ENCODE measurements around the gene SLC2A13.
"Not testable (repeated sequence)": the region's sequence is repeated elsewhere in the genome, so short reads cannot be mapped to it uniquely, and the experiment has no call there.

SLC2A13 gene

DNA sequence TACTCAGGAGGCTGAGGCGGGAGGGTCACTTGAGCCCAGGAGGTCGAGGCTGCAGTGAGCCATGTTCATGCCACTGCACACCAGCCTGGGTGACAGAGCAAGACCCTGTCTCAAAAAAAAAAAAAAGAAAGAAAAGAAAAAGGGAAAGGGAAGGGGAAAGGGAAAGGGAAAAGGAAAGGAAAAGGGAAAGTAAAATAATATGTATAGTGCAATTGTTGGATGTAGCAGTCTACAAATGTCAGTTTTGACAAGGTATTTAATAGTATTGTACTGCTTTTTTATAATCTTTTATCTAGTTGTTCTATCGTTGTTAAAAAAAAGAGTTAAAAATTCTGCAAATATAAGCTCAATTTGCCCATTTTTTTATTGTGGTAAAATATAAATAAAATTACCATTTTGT, 67.3 kb downstream of the SLC2A13 start:
- DNase-seq (ENCODE audit: low spot score), result no peak

- DNase-seq (ENCODE audit: low spot score), result no peak
Observed at GRCh38 chr12:40034712-40035111, 71.2 kb downstream of the SLC2A13 start.

GRCh38 chr12:40034156-40034555, 71.7 kb downstream of the SLC2A13 start:
- DNase-seq (ENCODE audit: low spot score), result no peak

- DNase-seq (ENCODE audit: low spot score), result no peak
Observed at GRCh38 chr12:40033242-40033630, 72.6 kb downstream of the SLC2A13 start.

GRCh38 chr12:40032433-40033241, 73.2 kb downstream of the SLC2A13 start:
- DNase-seq (ENCODE audit: low spot score), result no peak

- no peak for DNase-seq (ENCODE audit: low spot score)
Observed at GRCh38 chr12:40031965-40032364, 73.9 kb downstream of the SLC2A13 start.

- DNase-seq (ENCODE audit: low spot score), result not testable (repeated sequence)
Observed at GRCh38 chr12:40030970-40031369, 74.9 kb downstream of the SLC2A13 start.

- no peak for DNase-seq (ENCODE audit: low spot score)
Observed at GRCh38 chr12:40028296-40028695, 77.6 kb downstream of the SLC2A13 start.

DNA sequence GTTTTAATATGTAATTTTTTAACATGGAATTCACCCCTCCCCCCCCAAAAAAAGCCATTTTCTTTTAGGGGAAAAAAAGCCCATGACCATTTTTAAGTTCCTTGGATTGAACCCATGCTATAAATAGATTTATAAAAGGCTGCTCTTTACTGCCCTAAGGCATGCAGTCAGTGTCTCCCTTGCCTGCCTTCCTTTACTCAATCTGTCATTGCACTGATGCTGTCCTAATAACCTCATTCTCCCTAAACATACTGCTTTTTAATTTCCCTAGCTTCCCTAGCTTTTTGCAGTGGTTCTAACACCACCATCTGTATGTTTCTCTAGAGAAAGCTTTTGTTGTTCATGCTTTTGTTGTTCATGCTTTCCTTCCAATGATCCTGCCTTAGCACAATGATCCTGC, 83.0 kb downstream of the SLC2A13 start:
- no peak for DNase-seq (ENCODE audit: low spot score)

DNA sequence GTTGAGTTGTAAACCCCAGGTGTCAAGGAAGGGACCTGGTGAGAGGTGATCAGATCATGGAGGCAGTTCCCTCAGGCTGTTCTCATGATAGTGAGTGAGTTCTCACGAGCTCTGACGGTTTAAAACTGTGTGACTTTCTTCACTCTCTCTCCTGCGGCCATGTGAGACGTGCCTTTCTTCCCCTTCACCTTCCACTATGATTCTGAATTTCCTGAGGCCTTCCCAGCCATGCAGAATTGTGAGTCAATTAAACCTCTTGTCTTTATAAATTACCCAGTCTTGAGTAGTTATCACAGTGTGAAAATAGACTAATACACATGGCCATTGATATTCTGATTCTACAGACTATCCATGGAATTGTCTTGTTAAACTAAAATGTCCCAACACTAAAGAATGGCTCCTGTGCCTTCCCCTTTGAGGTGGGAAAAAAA, 85.6 kb downstream of the SLC2A13 start:
- DNase-seq (ENCODE audit: low spot score), result no peak

DNA sequence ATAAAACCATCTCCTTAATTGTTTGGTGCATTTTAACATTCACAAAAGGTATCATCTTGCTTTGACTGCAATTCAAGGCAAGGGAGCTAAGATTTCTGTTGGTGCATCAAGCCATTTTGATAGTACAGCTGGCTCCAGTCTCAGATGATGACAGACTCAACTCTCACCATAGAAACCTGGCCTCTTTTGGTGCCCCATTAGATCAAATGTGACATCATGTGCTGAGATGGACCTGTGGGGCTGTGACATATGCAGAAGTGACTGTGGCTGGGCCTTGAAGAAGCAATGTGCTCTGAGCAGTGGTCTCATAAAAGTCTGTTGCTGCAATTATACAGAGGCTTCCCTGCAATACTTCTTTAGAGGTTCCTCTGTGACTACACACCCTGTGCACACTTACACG, 88.4 kb downstream of the SLC2A13 start:
- no peak for DNase-seq (ENCODE audit: low spot score)

DNA sequence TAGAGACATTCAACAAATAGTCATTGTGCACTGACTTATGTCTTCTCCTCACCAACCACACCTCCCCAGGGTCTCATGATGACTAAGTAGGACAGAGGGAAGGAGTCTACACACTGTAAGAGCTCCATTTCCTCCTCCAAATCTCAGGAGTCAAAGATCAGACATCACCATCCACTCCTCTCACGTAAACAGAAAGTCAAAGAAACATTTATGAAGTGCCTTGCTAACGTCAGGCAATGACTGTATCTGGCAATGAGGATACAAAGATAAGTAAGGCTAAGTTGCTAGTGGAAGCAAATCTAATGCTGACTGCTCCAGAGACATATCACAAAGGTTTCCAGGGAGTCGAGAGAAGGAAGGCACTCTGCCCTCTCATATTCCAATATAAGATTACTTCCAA, 88.9 kb downstream of the SLC2A13 start:
- DNase-seq (ENCODE audit: low spot score), result peak; percentile 82

- no peak for DNase-seq (ENCODE audit: low spot score)
Observed at GRCh38 chr12:40015881-40016280, 90.0 kb downstream of the SLC2A13 start.

GRCh38 chr12:40015345-40015744, 90.5 kb downstream of the SLC2A13 start:
- no peak for DNase-seq (ENCODE audit: low spot score)

GRCh38 chr12:40013847-40014246, 92.0 kb downstream of the SLC2A13 start:
- DNase-seq (ENCODE audit: low spot score), result no peak

GRCh38 chr12:40013292-40013691, 92.6 kb downstream of the SLC2A13 start:
- DNase-seq (ENCODE audit: low spot score), result no peak

DNA sequence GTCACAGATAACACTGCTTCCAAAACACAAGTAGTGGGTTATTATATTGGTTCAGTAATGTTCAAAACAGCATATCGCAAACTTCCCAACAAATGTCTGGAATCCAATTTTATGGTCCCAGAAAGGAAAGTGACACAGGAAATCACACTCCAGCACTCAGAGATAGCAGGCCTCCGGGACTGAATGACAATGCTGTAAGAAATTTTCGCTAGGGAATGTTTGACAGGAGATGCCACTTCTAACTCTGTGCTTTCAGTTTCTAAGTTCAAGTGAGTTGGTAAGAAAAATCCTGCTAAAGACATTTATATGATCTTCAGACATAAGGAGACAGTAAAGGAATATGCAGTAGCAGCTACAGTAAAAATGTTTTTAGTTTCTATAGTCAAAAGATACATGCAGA, 93.2 kb downstream of the SLC2A13 start:
- DNase-seq (ENCODE audit: low spot score), result no peak

GRCh38 chr12:40011775-40012129, 94.1 kb downstream of the SLC2A13 start:
- no peak for DNase-seq (ENCODE audit: low spot score)

DNA sequence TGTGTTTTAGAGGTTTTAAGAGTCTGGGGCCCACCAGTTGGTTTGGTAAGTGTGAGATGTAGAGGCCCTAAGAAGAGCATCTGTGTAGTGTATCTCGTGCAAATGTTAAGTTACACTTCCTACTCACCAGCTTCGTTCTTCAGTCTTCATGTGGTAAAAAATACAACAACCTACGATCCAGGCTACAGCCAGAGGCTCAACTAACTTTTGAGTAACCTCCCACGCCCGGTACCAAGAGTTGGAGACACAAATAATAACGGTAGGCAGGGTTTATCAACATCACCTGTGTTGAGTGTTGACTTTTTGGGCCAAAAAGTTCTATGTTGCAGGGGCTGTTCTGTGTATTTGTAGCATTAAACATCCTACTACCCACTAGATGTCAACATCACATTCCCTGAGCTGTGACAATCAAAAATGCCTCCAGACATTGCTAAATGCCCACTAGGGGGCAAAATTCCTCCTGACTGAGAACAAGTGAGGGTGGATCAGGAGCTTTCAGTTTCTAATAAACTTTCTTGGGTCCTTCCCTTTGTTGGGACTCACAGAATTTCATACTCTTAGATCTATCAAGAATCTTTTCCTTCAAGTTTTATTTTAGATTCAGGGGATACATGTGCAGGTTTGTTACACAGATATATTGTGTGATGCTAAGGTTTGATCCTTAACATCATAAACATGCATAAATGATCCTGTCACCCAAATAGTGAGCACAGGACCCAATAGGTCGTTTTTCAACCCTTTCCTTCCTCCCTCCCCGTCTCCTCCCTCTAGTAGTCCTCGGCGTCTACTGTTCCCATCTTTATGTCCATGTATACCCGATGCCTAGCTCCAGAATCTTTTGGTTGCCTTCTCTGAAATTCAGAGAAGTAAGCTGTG, 94.7 kb downstream of the SLC2A13 start:
- DNase-seq (ENCODE audit: low spot score), result peak; percentile 56

- DNase-seq (ENCODE audit: low spot score), result no peak
Observed at GRCh38 chr12:40002178-40003169, 103.4 kb downstream of the SLC2A13 start.

- no peak for DNase-seq (ENCODE audit: low spot score)
Observed at GRCh38 chr12:40001406-40001805, 104.5 kb downstream of the SLC2A13 start.

DNA sequence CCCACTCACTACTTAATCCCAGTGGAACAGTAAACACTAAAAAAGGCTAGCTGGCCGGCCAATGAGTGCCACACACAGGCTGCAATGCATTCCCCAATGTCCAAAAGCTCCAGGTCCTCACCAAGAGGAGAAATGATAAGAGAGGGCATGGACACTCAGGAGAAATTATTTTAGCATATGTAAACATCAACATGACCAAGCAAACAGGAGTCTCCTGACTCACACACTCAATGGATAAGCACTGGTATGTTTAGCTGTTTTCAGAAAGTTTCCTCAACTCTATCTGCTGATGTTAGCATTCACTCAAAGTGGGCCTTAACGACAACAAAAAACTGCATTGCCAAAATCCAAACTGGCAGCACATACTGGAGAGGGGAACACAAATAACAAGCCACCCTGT, 105.0 kb downstream of the SLC2A13 start:
- no peak for DNase-seq (ENCODE audit: low spot score)

All from COLO829 (cell line).